GM18951 (cell line): ENCODE measurements around the gene MAP2K5.

ENCODE experiments used
- POLR2A ChIP-seq: IDR thresholded peaks from 4 replicates; pipeline ENCODE4 v1.6.1; 2011; ENCODE audit warnings: mild to moderate bottlenecking; ENCODE audit not compliant: insufficient read length, insufficient read depth; ENCODE audit errors: extremely low read depth
- in situ Hi-C: fragments of 300-500 bp; cut with MboI; formaldehyde crosslinking; loops from one replicate; pipeline ENCODE4 v1.12.0; 2022; ENCODE audit warnings: low sequenced_read_pairs, mixed read lengths, inconsistent platforms; ENCODE audit not compliant: unreplicated experiment

Gene MAP2K5

GRCh38 chr15:67511606-67512005, 30.9 kb upstream of the MAP2K5 start:
- in situ Hi-C loops = no loop called here
- TF ChIP-seq POLR2A = no peak

GRCh38 chr15:67512140-67512539, 30.4 kb upstream of the MAP2K5 start:
- TF ChIP-seq POLR2A = no peak
- in situ Hi-C loops = no loop called here

GRCh38 chr15:67512933-67513714, 29.4 kb upstream of the MAP2K5 start:
- in situ Hi-C loops = no loop called here
- no peak for TF ChIP-seq POLR2A

GRCh38 chr15:67515090-67515489, 27.4 kb upstream of the MAP2K5 start:
- in situ Hi-C loops = no loop called here
- TF ChIP-seq POLR2A = no peak

GRCh38 chr15:67515557-67515956, 26.9 kb upstream of the MAP2K5 start:
- in situ Hi-C loops = no loop called here
- TF ChIP-seq POLR2A = no peak

- no peak for TF ChIP-seq POLR2A
- in situ Hi-C loops = no loop called here
These were observed 22.0 kb upstream of the MAP2K5 start for GRCh38 chr15:67520321-67521028.

- in situ Hi-C loops = no loop called here
- peak; percentile 83 for TF ChIP-seq POLR2A
These were observed 21.3 kb upstream of the MAP2K5 start, which contains the start of gene C15orf61 for GRCh38 chr15:67521029-67521782. Gene C15orf61 (plus strand): TSS chr15:67521131. CDS start chr15:67521249, 118 bp downstream.

GRCh38 chr15:67521783-67522568, 20.5 kb upstream of the MAP2K5 start:
- in situ Hi-C loops = no loop called here
- no peak for TF ChIP-seq POLR2A

- in situ Hi-C loops = no loop called here
- no peak for TF ChIP-seq POLR2A
These were observed 19.2 kb upstream of the MAP2K5 start for GRCh38 chr15:67523330-67523729.

GRCh38 chr15:67524235-67524634, 18.3 kb upstream of the MAP2K5 start:
- TF ChIP-seq POLR2A = no peak
- in situ Hi-C loops = no loop called here

GRCh38 chr15:67528513-67528912, 14.0 kb upstream of the MAP2K5 start:
- in situ Hi-C loops = no loop called here
- TF ChIP-seq POLR2A = no peak

GRCh38 chr15:67531379-67531914, 11.1 kb upstream of the MAP2K5 start:
- in situ Hi-C loops = no loop called here
- TF ChIP-seq POLR2A = no peak
